Activated CD4-positive, alpha-beta T cell treated with anti-CD3 and anti-CD28 coated beads, Interleukin-2, amount 50 U/mL, for 16 hours (primary cell): Measurements from ENCODE around the gene CNTNAP2.
"Not testable (repeated sequence)": the region's sequence is repeated elsewhere in the genome, so short reads cannot be mapped to it uniquely, and the experiment has no call there.

Experiments used
- DNase-seq: peaks from one replicate; pipeline ENCODE4 v3.0.0-alpha.2; 2020

The CNTNAP2 gene

DNA sequence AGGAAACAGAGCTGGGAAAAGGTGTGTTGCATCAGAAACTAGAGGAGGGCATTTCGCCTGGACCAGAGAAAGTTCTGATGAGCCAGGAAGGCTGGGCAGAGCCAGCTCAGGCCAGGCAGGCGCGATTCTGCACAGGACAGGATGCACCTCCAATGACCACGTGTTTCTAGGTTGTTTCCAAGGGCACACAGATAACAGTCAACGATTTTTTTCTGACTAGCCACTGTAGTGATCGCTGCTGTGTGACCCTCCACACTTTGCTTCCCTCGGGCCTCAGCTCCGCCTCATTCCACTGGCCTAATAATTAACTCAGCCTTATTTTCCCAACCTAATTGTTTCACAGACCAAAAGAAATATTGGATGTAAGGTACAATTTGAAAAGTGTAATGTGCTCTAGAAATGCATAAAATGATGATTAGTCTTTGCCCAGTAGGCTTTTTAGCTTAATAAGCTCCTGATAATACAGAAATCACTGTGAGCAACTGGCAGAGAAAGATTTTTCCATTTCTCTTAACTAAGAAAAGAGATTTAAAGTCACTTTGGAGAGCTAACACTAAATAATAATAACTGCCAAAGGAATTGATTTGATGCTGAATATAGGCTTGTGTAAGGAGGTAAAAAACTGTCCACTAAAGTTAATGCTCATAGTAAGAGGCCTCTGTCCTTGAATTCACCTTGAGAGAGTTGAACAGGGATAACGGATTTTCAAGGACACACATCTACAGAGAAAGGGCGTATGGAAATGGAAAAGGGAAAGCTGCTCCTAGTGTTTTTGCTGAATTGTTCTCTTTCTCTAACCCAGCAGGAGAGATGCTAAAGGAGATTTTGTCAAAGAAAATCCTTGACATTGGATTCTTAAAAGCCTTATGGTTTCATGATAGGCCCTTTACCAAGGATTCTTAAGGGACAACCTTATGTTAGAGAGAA is 2183.0 kb downstream of the CNTNAP2 start:
- DNase-seq, result no peak

DNA sequence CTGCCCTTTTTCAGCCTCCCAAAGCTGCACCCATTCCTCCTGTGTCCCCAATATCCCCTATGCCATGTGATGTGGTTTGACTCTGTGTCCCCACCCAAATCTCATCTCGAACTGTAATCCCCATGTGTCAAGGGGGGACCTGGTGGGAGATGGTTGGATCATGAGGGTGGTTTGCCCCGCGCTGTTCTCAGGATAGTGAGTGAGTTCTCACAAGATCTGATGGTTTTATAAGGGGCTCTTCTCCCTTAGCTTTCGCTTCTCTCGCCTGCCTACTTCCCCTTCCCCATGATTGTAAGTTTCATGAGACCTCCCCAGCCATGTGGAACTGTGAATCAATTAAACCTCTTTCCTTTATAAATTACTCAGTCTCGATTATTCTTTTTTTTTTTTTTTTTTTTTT is 2185.8 kb downstream of the CNTNAP2 start:
- DNase-seq, result not testable (repeated sequence)

DNA sequence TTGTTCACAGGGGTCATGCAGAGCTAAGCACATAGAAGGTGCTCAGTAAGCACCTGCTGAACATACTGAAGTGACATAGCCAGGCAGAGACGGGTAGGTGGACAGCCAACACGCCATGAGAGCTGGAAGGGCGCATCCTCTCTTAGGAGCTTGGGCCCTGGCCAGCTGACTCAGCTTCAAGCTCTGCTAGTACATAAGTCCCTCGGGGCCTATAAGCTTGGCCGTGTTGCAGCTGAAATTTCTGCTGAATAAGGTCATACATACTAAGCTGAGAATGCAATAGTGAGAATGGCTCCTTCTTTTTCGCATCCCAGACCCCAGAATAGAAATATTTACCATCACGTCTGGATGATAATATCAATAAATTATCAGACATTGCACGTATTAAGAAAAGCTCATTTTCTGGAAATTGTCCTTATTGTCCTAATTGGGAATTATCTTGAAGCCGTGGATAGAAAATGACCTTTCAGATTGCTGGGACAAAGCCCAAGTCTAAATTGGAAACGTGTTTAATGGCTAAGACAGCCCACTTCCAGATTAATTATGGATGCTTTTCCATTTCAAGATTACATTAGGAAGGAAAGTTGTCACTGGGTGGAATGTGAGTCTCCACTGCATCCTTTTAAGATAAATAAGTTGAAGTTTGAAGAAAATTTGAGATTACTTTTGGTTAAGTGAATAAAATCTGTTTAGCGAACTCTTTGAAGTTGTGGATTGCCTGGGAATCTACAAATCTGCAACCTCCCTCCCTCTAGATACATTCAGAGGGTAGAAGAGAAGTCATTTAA is 2186.9 kb downstream of the CNTNAP2 start:
- DNase-seq, result no peak

DNA sequence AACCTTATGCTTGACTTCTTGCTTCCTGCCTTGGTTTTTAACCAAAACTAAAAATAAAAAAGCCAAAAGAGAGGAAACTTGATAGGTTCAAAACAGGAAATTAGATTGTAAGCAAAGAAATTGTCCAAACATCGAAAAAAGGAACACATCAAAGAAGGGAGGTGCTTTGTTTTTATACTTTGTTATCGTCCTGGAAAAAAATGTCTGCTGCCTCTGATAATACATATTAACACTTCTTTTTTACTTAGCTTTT is 2187.4 kb downstream of the CNTNAP2 start:
- DNase-seq, result no peak

DNA sequence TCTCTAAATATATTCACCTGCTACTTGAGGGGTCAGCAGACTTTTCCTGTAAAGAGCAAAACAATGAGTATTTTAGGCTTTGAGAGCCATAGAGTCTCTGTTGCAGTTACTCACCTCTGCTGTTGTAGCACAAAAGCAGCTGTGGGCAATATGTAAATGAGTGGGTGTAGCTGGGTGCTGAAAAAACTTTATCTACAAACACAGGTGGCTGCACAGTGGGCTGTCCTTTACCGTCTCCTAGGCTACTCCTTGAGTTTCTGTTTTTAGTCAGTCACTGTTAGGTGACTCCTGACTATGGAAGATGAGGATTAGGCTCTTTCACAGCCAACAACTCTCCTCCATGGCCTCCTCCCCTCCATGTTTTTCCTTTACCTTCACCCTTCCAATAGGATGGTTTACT is 2187.9 kb downstream of the CNTNAP2 start:
- DNase-seq, result no peak

DNA sequence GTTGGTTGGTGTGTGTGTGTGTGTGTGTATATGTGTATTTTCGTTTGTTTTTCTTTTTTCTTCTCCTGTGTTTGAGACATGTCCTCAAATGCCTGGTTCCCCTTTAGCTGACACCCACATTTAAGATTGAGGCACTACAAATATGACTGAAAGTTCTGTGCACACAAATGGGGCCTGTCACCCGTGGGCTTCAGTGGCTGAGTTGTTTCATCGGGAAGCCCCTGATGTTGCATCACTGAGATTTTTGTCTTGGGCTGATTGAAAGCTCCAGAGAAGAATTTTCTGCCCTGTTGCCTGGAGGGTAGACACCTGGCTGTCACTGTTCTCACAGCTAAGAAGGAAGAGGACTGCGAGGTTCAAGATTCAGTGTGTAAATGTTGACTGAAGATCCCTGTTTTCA is 2190.2 kb downstream of the CNTNAP2 start:
- DNase-seq, result no peak

DNA sequence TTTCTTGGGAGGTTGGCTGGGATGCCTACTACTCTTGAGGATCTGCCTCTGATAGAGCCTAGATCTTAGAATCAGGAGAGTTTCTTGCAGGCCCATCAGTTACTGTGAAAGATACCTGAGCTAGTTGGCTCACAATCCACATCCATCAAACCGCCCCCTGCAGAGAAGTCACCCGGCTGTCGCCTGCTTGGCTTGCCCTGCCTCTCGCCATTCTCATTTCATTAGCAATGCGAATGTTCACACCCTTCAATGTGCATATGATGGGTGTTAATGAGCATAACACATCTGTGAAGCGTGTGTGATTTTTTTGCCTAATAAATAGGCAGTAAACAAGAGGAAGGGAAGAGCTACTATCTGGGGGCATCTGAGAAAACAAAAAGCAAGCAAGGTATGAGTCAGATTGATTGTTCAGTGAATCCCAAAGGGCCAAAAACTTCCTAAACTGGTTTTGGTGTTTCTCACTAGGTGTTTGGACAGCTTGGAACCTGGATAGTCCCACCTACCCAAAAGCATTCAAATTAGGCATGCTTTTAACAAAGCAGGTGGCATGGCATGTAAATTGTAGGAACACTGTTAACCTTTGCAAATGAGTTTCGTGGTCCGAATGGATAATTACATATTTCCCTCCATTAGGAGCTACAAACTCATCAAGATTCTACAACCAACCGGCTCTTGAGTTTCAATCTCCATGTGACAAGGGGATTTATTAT is 2201.7 kb downstream of the CNTNAP2 start:
- no peak for DNase-seq

DNA sequence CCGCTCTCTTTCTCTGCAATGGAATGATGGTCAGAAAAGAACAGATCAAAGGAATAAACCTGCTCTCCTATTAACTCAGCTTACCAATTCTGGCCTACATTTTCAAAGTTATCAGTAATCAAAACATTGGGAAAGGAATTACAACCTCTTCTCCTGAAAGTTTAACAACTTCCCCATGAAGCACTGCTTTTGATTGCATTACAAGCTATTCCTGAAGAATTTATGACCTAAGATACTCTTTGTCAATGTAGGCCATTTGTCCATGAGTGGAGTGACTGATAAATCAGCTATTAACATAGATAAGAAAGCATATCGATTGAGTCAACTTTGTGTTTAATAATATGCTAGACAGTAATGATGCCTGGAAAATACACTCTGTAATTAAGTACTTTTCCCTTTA is 2202.2 kb downstream of the CNTNAP2 start:
- no peak for DNase-seq

DNA sequence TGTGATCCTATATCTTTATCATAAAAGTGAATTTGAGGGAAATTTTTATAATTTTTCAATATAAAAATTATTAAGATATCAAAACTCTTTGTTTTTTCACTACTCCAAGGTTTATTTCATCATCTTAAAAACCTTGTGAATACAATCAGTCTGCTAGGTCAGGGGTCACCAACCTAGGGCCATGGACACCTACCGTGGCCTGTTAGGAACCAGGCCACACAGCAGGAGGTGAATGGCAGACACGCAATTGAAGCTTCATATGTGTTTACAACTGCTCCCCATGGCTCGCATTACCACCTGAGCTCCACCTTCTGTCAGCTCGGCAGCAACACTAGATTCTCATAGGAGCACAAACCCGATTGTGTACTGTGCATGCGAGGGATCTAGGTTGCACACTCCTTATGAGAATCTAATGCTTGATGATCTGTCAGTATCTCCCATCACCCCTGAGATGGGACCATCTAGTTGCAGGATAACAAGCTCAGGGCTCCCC is 2202.8 kb downstream of the CNTNAP2 start:
- DNase-seq, result no peak

DNA sequence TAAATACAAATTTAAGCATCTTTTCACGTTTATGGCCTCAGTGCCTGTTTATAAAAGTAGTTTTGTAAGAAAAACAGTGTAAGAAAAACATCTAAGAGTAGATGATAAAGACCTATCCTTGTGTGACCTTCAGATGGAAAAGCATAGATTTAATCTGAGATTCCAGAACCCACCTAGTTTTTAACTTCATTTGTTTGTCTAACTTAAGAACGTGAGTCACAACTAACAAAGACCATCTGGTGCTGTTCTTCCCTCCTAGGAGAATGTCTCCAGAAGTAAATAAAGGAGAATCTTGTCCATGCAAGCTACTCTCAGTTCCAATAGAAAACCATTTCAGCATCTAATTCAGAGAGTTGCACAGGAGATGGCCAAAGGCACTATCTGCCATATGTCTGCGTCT is 2208.6 kb downstream of the CNTNAP2 start:
- no peak for DNase-seq

DNA sequence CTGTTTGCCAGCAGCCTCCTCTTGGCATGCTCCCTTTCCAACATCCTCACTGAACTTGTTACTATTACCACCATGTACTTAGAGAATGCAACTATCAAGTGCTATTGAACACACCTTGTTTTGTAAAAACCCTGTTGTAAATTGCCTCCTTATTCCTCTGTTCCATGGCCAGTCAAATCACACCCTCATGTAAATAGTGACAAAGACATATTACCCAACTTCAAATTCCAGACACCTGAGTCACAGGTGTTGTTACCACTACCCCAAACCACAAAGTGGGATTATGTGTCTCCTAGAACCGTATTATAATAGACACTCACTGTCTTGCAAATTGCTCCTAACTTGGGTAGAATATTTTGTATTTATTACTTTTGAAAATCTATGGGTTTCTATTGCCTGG is 2210.8 kb downstream of the CNTNAP2 start:
- no peak for DNase-seq

DNA sequence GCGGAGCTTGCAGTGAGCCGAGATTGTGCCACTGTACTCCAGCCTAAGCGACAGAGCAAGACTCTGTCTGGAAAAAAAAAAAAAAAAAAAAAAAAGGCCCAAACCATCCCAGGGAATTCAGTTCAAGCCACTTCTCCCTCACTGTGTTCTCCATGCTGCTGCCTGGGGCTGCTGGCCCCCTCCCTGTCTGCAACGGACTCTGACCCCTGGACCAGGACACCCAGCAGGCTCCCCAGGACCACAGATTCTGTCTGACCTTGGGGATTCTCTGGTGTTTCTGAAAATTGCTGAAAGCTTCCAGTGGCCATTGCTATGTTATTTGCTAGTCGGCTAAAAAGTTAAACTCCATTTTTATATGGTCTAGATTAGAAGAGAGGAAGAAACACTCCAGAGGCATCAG is 2212.3 kb downstream of the CNTNAP2 start:
- DNase-seq, result no peak

DNA sequence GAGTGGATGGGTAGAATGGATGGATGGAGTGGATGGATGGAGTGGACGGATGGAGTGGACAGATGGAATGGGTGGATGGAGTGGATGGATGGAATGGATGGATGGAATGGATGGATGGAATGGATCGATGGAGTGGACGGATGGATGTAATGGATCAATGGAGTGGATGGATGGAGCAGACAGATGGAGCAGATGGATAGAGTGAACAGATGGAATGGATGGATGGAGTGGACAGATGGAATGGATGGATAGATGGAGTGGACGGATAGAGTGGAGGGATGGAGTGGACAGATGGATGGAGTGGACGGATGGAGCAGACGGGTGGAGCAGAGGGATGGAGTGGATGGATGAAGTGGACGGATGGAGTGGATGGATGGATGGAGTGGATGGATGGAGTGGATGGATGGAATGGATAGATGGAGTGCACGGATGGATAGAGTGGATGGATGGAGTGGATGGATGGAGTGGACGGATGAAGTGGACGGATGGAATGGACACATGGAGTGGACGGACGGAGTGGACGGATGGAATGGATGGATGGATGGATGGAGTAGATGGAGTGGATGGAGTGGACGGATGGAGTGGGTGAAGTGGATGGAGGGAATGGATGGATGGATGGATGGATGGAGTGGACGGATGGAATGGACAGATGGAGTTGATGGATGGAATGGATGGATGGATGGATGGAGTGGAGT is 2213.7 kb downstream of the CNTNAP2 start:
- no peak for DNase-seq

DNA sequence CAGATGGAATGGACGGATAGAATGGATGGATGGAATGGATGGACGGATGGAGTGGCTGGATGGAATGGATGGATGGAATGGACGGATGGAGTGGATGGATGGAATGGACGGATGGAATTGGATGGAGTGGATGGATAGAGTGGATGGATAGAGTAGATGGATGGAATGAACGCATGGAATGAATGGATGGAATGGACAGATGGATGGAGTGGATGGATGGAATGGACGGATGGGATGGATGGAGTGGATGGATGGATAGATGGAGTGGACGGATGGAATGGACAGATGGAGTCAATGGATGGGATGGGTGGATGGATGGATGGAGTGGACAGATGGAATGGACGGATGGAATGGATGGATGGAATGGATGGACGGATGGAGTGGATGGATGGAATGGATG is 2214.2 kb downstream of the CNTNAP2 start:
- no peak for DNase-seq

DNA sequence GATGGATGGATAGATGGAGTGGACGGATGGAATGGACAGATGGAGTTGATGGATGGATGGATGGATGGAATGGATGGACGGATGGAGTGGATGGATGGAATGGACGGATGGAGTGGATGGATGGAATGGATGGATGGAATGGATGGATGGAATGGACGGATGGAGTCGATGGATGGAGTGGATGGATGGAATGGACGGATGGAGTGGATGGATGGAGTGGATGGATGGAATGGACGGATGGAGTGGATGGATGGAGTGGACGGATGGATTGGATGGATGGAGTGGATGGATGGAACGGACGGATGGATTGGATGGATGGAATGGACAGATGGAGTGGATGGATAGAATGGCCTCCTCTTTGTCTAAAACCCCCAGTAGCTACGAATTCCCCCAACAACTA is 2214.9 kb downstream of the CNTNAP2 start:
- DNase-seq, result not testable (repeated sequence)

DNA sequence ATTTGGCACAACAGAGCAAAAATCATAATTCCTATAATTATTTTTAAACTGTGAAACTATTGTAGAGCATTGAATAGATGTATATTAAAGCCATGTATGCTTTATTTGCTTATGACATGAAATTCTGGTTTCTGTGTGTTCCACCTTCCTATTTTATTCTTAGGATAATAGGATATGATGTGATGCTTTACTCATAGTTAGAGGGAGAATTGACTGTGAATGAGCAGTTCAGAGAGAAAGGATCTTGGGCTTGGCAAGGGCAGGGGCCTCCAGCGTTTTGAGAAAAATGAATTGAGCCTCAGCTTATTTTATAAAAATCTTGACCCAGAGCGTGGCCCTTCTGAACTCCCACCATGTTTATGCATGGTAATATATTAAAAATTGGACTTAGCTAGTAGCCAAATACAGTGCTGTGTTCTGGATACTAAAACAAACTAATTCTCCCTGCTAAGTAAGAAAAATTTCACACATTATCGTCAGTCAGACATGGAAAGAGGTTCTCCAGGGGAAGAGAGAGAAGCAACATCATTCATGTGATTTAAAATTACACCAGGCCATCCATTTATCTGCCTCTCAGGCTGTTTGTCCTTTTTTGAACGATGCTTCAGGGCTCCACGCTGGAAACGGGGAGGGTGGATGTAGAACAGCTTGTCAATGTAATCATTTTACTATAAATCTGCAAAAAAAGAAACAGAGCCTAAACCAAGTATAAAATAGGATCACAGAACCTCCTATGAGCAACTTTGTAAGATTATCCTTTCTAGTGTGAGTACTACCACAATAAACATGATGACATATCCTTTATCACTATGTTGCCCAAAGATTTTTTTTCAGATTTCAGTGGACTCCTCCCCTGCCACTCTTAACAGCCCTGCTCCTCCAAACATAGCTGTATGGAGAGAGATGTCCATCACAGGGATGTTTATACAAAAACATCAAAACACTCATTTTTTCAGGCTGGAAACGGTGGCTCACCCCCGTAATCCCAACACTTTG is 2215.9 kb downstream of the CNTNAP2 start:
- no peak for DNase-seq

DNA sequence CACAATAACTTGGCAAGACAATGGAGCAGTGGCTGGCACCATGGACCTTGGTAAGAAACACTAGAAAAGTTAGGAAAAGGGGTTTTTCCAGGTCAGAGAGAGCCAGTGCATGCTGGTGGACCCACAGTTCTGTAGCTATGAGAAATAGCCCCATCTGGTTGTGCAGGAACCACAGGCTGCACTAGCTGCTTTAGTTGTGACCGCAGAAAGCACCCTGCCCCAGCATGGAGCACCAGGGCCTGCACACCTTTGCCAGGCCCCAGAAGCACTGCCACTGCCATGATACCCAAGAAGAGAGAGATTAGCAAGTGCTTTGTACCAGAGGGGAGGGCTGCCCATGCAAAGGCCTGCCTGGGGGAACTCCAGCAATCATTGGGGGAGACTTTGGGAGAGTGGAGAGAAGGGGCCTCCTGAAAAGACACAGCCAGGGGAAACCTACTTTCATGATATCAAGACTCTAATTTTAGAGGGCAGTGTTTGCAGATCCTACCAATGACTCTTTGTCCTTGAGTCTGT is 2217.9 kb downstream of the CNTNAP2 start:
- no peak for DNase-seq

DNA sequence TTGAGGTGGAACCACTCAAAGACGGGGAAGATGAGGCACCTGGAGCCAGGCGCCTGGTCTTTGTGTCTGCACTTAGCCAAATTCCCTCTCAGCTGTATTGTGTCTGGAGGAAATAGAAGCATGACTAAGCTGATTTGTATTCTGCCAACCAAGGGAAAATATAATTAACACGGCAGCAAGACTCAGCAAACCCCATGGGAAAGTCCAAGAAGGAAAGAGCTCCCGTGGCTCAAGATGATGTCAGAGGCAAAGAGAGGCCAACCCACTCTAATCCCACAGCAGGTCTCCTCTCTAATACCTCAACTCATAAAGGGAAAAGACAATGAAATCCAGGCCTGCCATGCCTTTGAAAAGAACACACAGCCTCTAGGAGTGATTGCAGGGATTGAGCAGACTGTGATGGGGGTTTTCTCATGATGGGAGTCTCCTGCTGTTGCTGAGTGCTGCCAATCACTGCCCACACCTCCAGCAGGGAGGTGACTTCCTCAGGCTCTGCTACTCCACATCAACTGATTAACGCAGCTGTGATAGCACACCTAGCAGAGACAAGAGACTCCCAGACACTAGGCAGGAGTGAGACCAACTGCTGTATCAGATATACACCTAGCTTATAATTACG is 2218.5 kb downstream of the CNTNAP2 start:
- DNase-seq, result no peak

DNA sequence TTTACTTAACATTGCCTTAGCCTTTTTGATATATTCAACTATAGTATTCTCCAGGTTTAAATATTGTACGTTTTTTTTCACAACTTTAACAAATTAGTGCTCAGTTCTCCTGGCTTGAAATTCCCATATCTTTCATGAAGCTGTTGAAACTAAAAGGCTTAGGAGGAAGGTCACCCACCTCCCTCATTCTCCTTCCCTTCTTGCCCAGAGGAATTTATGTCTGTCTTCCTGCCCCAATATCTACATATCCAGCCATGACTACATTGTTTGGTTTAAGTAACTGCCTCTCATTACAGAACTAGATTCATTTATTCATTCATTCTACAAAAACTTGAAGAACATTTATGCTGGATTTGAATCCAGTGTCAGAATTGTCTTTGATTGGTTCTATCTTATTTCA is 2219.2 kb downstream of the CNTNAP2 start:
- no peak for DNase-seq

DNA sequence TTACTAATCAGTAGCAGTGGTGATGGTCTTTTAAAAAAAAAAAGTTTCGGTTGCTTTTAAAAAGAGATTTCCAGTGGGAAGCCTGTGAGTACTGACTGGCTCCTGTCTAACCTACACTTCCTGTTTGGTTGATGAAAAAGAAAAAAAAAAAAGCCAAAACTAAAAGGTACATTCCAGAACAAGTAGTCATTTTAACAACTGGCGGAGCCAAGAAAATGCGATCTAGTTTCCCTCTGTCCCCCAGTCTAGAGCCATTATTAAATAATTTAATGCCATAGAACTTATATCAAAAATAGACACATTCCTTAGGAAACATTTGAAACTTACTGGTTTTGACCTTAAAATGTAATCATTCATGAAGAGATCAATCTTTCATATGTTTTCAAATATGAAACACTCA is 2219.8 kb downstream of the CNTNAP2 start:
- DNase-seq, result no peak
